Measurements from ENCODE around the gene MYO1D.
"Not testable (repeated sequence)": the region's sequence is repeated elsewhere in the genome, so short reads cannot be mapped to it uniquely, and the experiment has no call there.

MYO1D gene

GRCh38 chr17:32887410-32887809 lies 10.5 kb upstream of the MYO1D start:
- DNase-seq: not testable (repeated sequence)

- not testable (repeated sequence) for DNase-seq
Observed at GRCh38 chr17:32886951-32887350, 10.0 kb upstream of the MYO1D start.

GRCh38 chr17:32882734-32883133 lies 5.8 kb upstream of the MYO1D start:
- no peak for DNase-seq

- no peak for DNase-seq
Observed at GRCh38 chr17:32882029-32882428, 5.1 kb upstream of the MYO1D start.

- no peak for DNase-seq
Observed at GRCh38 chr17:32880671-32881453, 3.9 kb upstream of the MYO1D start.

GRCh38 chr17:32879134-32879533 lies 2.2 kb upstream of the MYO1D start:
- DNase-seq: no peak

- no peak for DNase-seq
Observed at GRCh38 chr17:32878211-32878610, 1.3 kb upstream of the MYO1D start.

GRCh38 chr17:32877164-32877764 lies 340 bp upstream of the MYO1D start:
- DNase-seq: peak; percentile 96

GRCh38 chr17:32875923-32876416 lies 954 bp downstream of the MYO1D start:
- peak; percentile 17 for DNase-seq

- DNase-seq: no peak
Observed at GRCh38 chr17:32875230-32875917, 1.6 kb downstream of the MYO1D start.

- no peak for DNase-seq
Observed at GRCh38 chr17:32873114-32873513, 3.8 kb downstream of the MYO1D start.

- DNase-seq: no peak
Observed at GRCh38 chr17:32871746-32872145, 5.2 kb downstream of the MYO1D start.

GRCh38 chr17:32870969-32871368 lies 6.0 kb downstream of the MYO1D start:
- DNase-seq: no peak

- DNase-seq: no peak
Observed at GRCh38 chr17:32870027-32870670, 6.8 kb downstream of the MYO1D start.

- DNase-seq: no peak
Observed at GRCh38 chr17:32869345-32870026, 7.4 kb downstream of the MYO1D start.

GRCh38 chr17:32865141-32865540 lies 11.8 kb downstream of the MYO1D start:
- DNase-seq: no peak

GRCh38 chr17:32863559-32863958 lies 13.4 kb downstream of the MYO1D start:
- DNase-seq: no peak

GRCh38 chr17:32862940-32863339 lies 14.0 kb downstream of the MYO1D start:
- DNase-seq: no peak

- DNase-seq: no peak
Observed at GRCh38 chr17:32861981-32862380, 14.9 kb downstream of the MYO1D start.

GRCh38 chr17:32859857-32860525 lies 16.9 kb downstream of the MYO1D start:
- no peak for DNase-seq

- DNase-seq: no peak
Observed at GRCh38 chr17:32855620-32856019, 21.3 kb downstream of the MYO1D start.

GRCh38 chr17:32854832-32855389 lies 22.0 kb downstream of the MYO1D start:
- DNase-seq: no peak
